Activated naive CD8-positive, alpha-beta T cell treated with anti-CD3 and anti-CD28 coated beads, Interleukin-2, amount 50 U/mL, for 16 hours (primary cell): ENCODE results near the gene THSD4.

Source experiments
- DNase-seq: peaks from one replicate; pipeline ENCODE4 v3.0.0-alpha.2; 2020; ENCODE audit warnings: low read depth, low spot score

Gene THSD4

GRCh38 chr15:71575474-71576045, 460.3 kb downstream of the THSD4 start:
- no peak for DNase-seq

- DNase-seq = no peak
Measured at GRCh38 chr15:71577071-71577470, 461.8 kb downstream of the THSD4 start.

- DNase-seq = no peak
Measured at GRCh38 chr15:71581398-71581930, 466.2 kb downstream of the THSD4 start.

- DNase-seq = no peak
Measured at GRCh38 chr15:71585159-71585558, 469.9 kb downstream of the THSD4 start.

GRCh38 chr15:71586463-71586862, 471.2 kb downstream of the THSD4 start:
- DNase-seq = no peak

- DNase-seq = no peak
Measured at GRCh38 chr15:71588746-71589145, 473.5 kb downstream of the THSD4 start.

GRCh38 chr15:71591057-71591456, 475.8 kb downstream of the THSD4 start:
- DNase-seq = no peak

- DNase-seq = no peak
Measured at GRCh38 chr15:71592203-71592602, 476.9 kb downstream of the THSD4 start.

GRCh38 chr15:71595846-71596553, 480.7 kb downstream of the THSD4 start:
- DNase-seq = no peak

- DNase-seq = no peak
Measured at GRCh38 chr15:71596672-71597071, 481.4 kb downstream of the THSD4 start.

- DNase-seq = no peak
Measured at GRCh38 chr15:71597126-71597525, 481.9 kb downstream of the THSD4 start.

- no peak for DNase-seq
Measured at GRCh38 chr15:71597637-71598036, 482.4 kb downstream of the THSD4 start.

- DNase-seq = no peak
Measured at GRCh38 chr15:71598741-71599140, 483.5 kb downstream of the THSD4 start.

- no peak for DNase-seq
Measured at GRCh38 chr15:71599418-71600151, 484.3 kb downstream of the THSD4 start.

- DNase-seq = no peak
Measured at GRCh38 chr15:71600237-71600636, 485.0 kb downstream of the THSD4 start.

- DNase-seq = no peak
Measured at GRCh38 chr15:71601038-71601834, 486.0 kb downstream of the THSD4 start.

GRCh38 chr15:71603379-71603778, 488.1 kb downstream of the THSD4 start:
- DNase-seq = no peak

GRCh38 chr15:71607383-71607782, 492.1 kb downstream of the THSD4 start:
- no peak for DNase-seq

GRCh38 chr15:71610728-71611552, 495.7 kb downstream of the THSD4 start:
- DNase-seq = no peak

GRCh38 chr15:71611553-71612396, 496.5 kb downstream of the THSD4 start:
- no peak for DNase-seq
